H9 (cell line): ENCODE measurements around the gene AQP9. TPM values are rescaled to one million over a fixed set of nuclear protein-coding genes. Genes with fewer than 3 reads are reported as not detected.

Source experiments
- DNase-seq: peaks from one replicate; pipeline ENCODE4 v3.0.0-alpha.2; 2017
- H2AFZ ChIP-seq: one replicate; pipeline ENCODE4 v1.6.1; 2013; ENCODE audit warnings: mild to moderate bottlenecking, low read length, control low read depth, moderate library complexity
- H2AK5ac ChIP-seq: 2 replicates; pipeline ENCODE4 v1.6.1; 2013; ENCODE audit warnings: low read length, control low read depth, mixed read lengths; ENCODE audit not compliant: insufficient read length
- H2BK120ac ChIP-seq: one replicate; pipeline ENCODE4 v1.6.1; 2013; ENCODE audit warnings: low read depth, mild to moderate bottlenecking, low read length, control low read depth, inconsistent platforms; ENCODE audit not compliant: poor library complexity, severe bottlenecking
- H2BK12ac ChIP-seq: 2 replicates; pipeline ENCODE4 v1.6.1; 2013; ENCODE audit warnings: low read length, control low read depth, mixed read lengths, low read depth; ENCODE audit not compliant: insufficient read length
- H2BK15ac ChIP-seq: 2 replicates; pipeline ENCODE4 v1.6.1; 2013; ENCODE audit warnings: low read depth, low read length, control low read depth
- H2BK20ac ChIP-seq: one replicate; pipeline ENCODE4 v1.6.1; 2013; ENCODE audit warnings: low read depth, mild to moderate bottlenecking, low read length, control low read depth, inconsistent platforms; ENCODE audit not compliant: poor library complexity, severe bottlenecking
- H2BK5ac ChIP-seq: 2 replicates; pipeline ENCODE4 v1.6.1; 2013; ENCODE audit warnings: low read length, control low read depth, mixed read lengths; ENCODE audit not compliant: insufficient read length
- H3K14ac ChIP-seq: 2 replicates; pipeline ENCODE4 v1.6.1; 2013; ENCODE audit warnings: low read length, control low read depth; ENCODE audit not compliant: insufficient read depth
- H3K18ac ChIP-seq: 2 replicates; pipeline ENCODE4 v1.6.1; 2013; ENCODE audit warnings: low read depth, mild to moderate bottlenecking, mixed read lengths, low read length, control low read depth; ENCODE audit not compliant: insufficient read length
- H3K23ac ChIP-seq: 2 replicates; pipeline ENCODE4 v1.6.1; 2013; ENCODE audit warnings: low read length, control low read depth, mixed read lengths, low read depth; ENCODE audit not compliant: insufficient read length
- H3K23me2 ChIP-seq: 2 replicates; pipeline ENCODE4 v1.6.1; 2013; ENCODE audit warnings: low read depth, mild to moderate bottlenecking, mixed read lengths, low read length, control low read depth; ENCODE audit not compliant: insufficient read length, poor library complexity, severe bottlenecking
- H3K27ac ChIP-seq: 2 replicates; pipeline ENCODE4 v1.5.1; 2013; ENCODE audit warnings: low read length, control low read depth, mixed read lengths, low read depth; ENCODE audit not compliant: insufficient read length
- H3K27me3 ChIP-seq: 2 replicates; pipeline ENCODE4 v1.6.1; 2013; ENCODE audit warnings: low read length, control low read depth, inconsistent platforms; ENCODE audit not compliant: insufficient read depth
- H3K4ac ChIP-seq: 2 replicates; pipeline ENCODE4 v1.6.1; 2013; ENCODE audit warnings: low read depth, mild to moderate bottlenecking, control low read depth, inconsistent platforms, low read length, moderate library complexity
- H3K4me1 ChIP-seq: 2 replicates; pipeline ENCODE4 v1.6.1; 2013; ENCODE audit warnings: low read length, control low read depth, inconsistent platforms; ENCODE audit not compliant: insufficient read depth
- H3K4me2 ChIP-seq: 2 replicates; pipeline ENCODE4 v1.6.1; 2013; ENCODE audit warnings: low read length, control low read depth, mixed read lengths; ENCODE audit not compliant: insufficient read length, insufficient read depth
- H3K56ac ChIP-seq: 2 replicates; pipeline ENCODE4 v1.6.1; 2013; ENCODE audit warnings: low read depth, mild to moderate bottlenecking, mixed read lengths, low read length, control low read depth; ENCODE audit not compliant: insufficient read length
- H3K79me1 ChIP-seq: 2 replicates; pipeline ENCODE4 v1.6.1; 2013; ENCODE audit warnings: low read depth, mild to moderate bottlenecking, moderate library complexity, low read length, control low read depth, inconsistent platforms; ENCODE audit not compliant: insufficient read depth, poor library complexity, severe bottlenecking
- H3K79me2 ChIP-seq: 2 replicates; pipeline ENCODE4 v1.6.1; 2013; ENCODE audit warnings: low read length, control low read depth, inconsistent platforms; ENCODE audit not compliant: insufficient read depth
- H3K9ac ChIP-seq: 2 replicates; pipeline ENCODE4 v1.6.1; 2013; ENCODE audit warnings: low read length, control low read depth, mixed read lengths; ENCODE audit not compliant: insufficient read length; ENCODE audit errors: extremely low read depth
- H3K9me3 ChIP-seq: one replicate; pipeline ENCODE4 v1.6.1; 2013; ENCODE audit warnings: low read depth, low read length, inconsistent platforms; ENCODE audit not compliant: control insufficient read depth
- H3T11ph ChIP-seq: one replicate; pipeline ENCODE4 v1.6.1; 2013; ENCODE audit warnings: mild to moderate bottlenecking, low read length, control low read depth, inconsistent platforms
- H4K20me1 ChIP-seq: one replicate; pipeline ENCODE4 v1.6.1; 2013; ENCODE audit not compliant: control insufficient read depth, insufficient read length, insufficient read depth
- H4K5ac ChIP-seq: 2 replicates; pipeline ENCODE4 v1.6.1; 2013; ENCODE audit warnings: low read depth, mild to moderate bottlenecking, mixed read lengths, low read length, control low read depth; ENCODE audit not compliant: insufficient read length
- H4K8ac ChIP-seq: replicated peaks from 2 replicates; pipeline ENCODE4 v1.6.1; 2013; ENCODE audit warnings: low read length, control low read depth, mixed read lengths, low read depth; ENCODE audit not compliant: insufficient read length
- H4K91ac ChIP-seq: 2 replicates; pipeline ENCODE4 v1.6.1; 2013; ENCODE audit warnings: low read depth, mild to moderate bottlenecking, moderate library complexity, mixed read lengths, low read length, control low read depth; ENCODE audit not compliant: insufficient read length
- H3K27ac Mint-ChIP-seq, 3 experiments: 2 replicates in 2 of 3; 3 replicates in 1 of 3; pipeline ENCODE4 v1.8.0; 2020 to 2021; ENCODE audit warnings: mixed read lengths in 3 of 3, mild to moderate bottlenecking in 1 of 3, moderate library complexity in 1 of 3
- H3K27me3 Mint-ChIP-seq: 2 replicates; pipeline ENCODE4 v1.8.0; 2021; ENCODE audit warnings: low read depth, mild to moderate bottlenecking, moderate library complexity, mixed read lengths
- H3K36me3 Mint-ChIP-seq, 3 experiments: 2 replicates in 2 of 3; 3 replicates in 1 of 3; pipeline ENCODE4 v1.8.0; 2020 to 2021; ENCODE audit warnings: low read depth in 3 of 3, mixed read lengths in 3 of 3; ENCODE audit not compliant: insufficient read depth in 1 of 3
- H3K4me1 Mint-ChIP-seq, 2 experiments: 2 replicates each; pipeline ENCODE4 v1.8.0; 2020; ENCODE audit warnings: mixed read lengths in 2 of 2
- H3K4me3 Mint-ChIP-seq, 2 experiments: 2 replicates in 1 of 2; 3 replicates in 1 of 2; pipeline ENCODE4 v1.8.0; 2020 to 2021; ENCODE audit warnings: mild to moderate bottlenecking in 2 of 2, mixed read lengths in 2 of 2, moderate library complexity in 1 of 2
- H3K9me3 Mint-ChIP-seq, 2 experiments: 2 replicates in 1 of 2; 3 replicates in 1 of 2; pipeline ENCODE4 v1.8.0; 2020; ENCODE audit warnings: mild to moderate bottlenecking in 2 of 2, mixed read lengths in 2 of 2, moderate library complexity in 1 of 2
- WGBS: extraction: QIAGEN DNeasy Blood & Tissue Kit; methylation state at CpG from one replicate; pipeline ENCODE4 v1.1.7; 2013; ENCODE audit warnings: missing lambda C conversion rate, low lambda C conversion rate, mixed read lengths; ENCODE audit not compliant: insufficient read length; ENCODE audit errors: extremely low coverage; 5-methylcytosine and 5-hydroxymethylcytosine counted together
- total RNA-seq: library from RNA; stranded (reverse); gene quantifications from 2 replicates; pipeline ENCODE4 v1.2.1, GENCODE V29; 2021
- TF ChIP-seq, protein P1 (sequence below): fragments of 200-600 bp; sonication (generic); conservative IDR thresholded peaks from 3 replicates; pipeline ENCODE4 v1.8.0; 2021; ENCODE audit warnings: antibody characterized with exemption, mild to moderate bottlenecking

AQP9 gene
- total RNA-seq, 1 experiment from 2014 or later, result not detected

DNA sequence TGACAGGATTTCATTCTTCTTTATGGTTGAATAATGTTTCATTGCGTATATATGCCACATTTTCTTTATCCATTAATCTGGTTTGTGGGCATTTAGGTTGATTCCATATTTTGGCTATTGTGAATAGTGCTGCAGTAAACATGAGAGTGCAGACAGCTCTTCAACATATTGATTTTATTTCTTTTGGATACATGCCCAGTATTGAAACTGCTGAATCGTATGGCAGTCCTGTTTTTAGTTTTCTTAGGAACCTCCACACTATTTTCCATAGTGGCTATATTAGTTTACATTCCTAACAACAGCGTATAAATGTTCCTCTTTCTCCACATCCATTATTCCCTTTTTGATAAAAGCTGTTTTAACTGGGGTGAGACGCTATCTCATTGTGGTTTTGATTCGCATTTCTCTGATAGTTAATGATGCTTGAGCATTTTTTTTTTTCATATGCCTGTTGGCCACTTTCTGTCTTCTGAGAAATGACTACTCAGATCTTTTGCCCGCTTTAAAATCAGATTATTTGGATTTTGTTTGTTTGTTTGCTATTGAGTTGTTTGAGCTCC, 21.7 kb downstream of the AQP9 start:
- Histone ChIP-seq H2AFZ (no peak overlapping the region), H3K56ac (no peak overlapping the region), H3K14ac (no peak overlapping the region), H2BK15ac (no peak overlapping the region), H3K27ac (no peak overlapping the region), H3K9me3 (no peaks in the 10 kb centered on the region), H2BK5ac (no peak overlapping the region), H2BK12ac (no peak overlapping the region), H4K8ac (no peak overlapping the region), H3K23me2 (no peaks in the 10 kb centered on the region), H3K9ac (no peak overlapping the region), H2BK20ac (no peak overlapping the region), H2AK5ac (no peak overlapping the region), H4K20me1 (no peaks in the 10 kb centered on the region), H3K79me1 (no peaks in the 10 kb centered on the region), H3K4me1 (no peaks in the 10 kb centered on the region), H3K27me3 (no peaks in the 10 kb centered on the region), H3K4me2 (no peak overlapping the region), H3K23ac (no peak overlapping the region), H3T11ph (no peak overlapping the region), H4K5ac (no peak overlapping the region), H2BK120ac (no peak overlapping the region), H3K79me2 (no peaks in the 10 kb centered on the region), H3K4ac (no peak overlapping the region), H4K91ac (no peak overlapping the region), H3K18ac (no peak overlapping the region)
- Mint-ChIP-seq H3K9me3 (no peaks in the 10 kb centered on the region), H3K4me3 (no peak overlapping the region), H3K27me3 (peaks cover 3% of the 10 kb centered on the region; the same call in 1 of the 2 replicates), H3K36me3 (no peaks in the 10 kb centered on the region), H3K27ac (no peak overlapping the region), H3K4me1 (no peaks in the 10 kb centered on the region)
- DNase-seq, result no peak
- TF ChIP-seq, protein P1, sequence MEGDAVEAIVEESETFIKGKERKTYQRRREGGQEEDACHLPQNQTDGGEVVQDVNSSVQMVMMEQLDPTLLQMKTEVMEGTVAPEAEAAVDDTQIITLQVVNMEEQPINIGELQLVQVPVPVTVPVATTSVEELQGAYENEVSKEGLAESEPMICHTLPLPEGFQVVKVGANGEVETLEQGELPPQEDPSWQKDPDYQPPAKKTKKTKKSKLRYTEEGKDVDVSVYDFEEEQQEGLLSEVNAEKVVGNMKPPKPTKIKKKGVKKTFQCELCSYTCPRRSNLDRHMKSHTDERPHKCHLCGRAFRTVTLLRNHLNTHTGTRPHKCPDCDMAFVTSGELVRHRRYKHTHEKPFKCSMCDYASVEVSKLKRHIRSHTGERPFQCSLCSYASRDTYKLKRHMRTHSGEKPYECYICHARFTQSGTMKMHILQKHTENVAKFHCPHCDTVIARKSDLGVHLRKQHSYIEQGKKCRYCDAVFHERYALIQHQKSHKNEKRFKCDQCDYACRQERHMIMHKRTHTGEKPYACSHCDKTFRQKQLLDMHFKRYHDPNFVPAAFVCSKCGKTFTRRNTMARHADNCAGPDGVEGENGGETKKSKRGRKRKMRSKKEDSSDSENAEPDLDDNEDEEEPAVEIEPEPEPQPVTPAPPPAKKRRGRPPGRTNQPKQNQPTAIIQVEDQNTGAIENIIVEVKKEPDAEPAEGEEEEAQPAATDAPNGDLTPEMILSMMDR, result no peak
- no CpG with 5 or more reads among the region's 6 CpGs for whole genome bisulfite sequencing
